HK-2 (cell line): ENCODE measurements around the gene IDI2.
A peak's percentile ranks its signal among the peaks of the same experiment; 100 is the strongest.

Source experiments
- DNase-seq: peaks from one replicate; pipeline ENCODE4 v3.0.0-alpha.2; 2018; ENCODE audit not compliant: unreplicated experiment

The IDI2 gene

GRCh38 chr10:980468-981093 lies 45.1 kb downstream of the IDI2 start:
- DNase-seq, result no peak

GRCh38 chr10:978826-979421 lies 46.7 kb downstream of the IDI2 start:
- DNase-seq, result no peak

GRCh38 chr10:976316-976715 lies 49.3 kb downstream of the IDI2 start:
- DNase-seq, result no peak

GRCh38 chr10:974785-975074 lies 50.9 kb downstream of the IDI2 start:
- DNase-seq, result no peak

- peak; percentile 43 for DNase-seq
Observed at GRCh38 chr10:974038-974784, 51.4 kb downstream of the IDI2 start.

- no peak for DNase-seq
Observed at GRCh38 chr10:972763-973162, 52.9 kb downstream of the IDI2 start.

- DNase-seq, result no peak
Observed at GRCh38 chr10:971613-972012, 54.0 kb downstream of the IDI2 start.

GRCh38 chr10:971150-971542 lies 54.5 kb downstream of the IDI2 start:
- DNase-seq, result no peak

GRCh38 chr10:970311-971149 lies 55.1 kb downstream of the IDI2 start:
- no peak for DNase-seq

GRCh38 chr10:969473-970150 lies 56.0 kb downstream of the IDI2 start:
- no peak for DNase-seq
